Measurements from ENCODE around the gene RPL22.

Gene RPL22

GRCh38 chr1:6151291-6151822 is 48.0 kb downstream of the RPL22 start:
- no peak for DNase-seq (ENCODE audit: low spot score)

- no peak for DNase-seq (ENCODE audit: low spot score)
Measured at GRCh38 chr1:6150006-6150938, 49.1 kb downstream of the RPL22 start.

GRCh38 chr1:6149597-6149996 is 49.8 kb downstream of the RPL22 start:
- DNase-seq (ENCODE audit: low spot score), result no peak

GRCh38 chr1:6148497-6149241 is 50.7 kb downstream of the RPL22 start:
- DNase-seq (ENCODE audit: low spot score), result peak; percentile 36

GRCh38 chr1:6145864-6146410 is 53.5 kb downstream of the RPL22 start:
- no peak for DNase-seq (ENCODE audit: low spot score)

- DNase-seq (ENCODE audit: low spot score), result no peak
Measured at GRCh38 chr1:6145396-6145750, 54.0 kb downstream of the RPL22 start.

DNA sequence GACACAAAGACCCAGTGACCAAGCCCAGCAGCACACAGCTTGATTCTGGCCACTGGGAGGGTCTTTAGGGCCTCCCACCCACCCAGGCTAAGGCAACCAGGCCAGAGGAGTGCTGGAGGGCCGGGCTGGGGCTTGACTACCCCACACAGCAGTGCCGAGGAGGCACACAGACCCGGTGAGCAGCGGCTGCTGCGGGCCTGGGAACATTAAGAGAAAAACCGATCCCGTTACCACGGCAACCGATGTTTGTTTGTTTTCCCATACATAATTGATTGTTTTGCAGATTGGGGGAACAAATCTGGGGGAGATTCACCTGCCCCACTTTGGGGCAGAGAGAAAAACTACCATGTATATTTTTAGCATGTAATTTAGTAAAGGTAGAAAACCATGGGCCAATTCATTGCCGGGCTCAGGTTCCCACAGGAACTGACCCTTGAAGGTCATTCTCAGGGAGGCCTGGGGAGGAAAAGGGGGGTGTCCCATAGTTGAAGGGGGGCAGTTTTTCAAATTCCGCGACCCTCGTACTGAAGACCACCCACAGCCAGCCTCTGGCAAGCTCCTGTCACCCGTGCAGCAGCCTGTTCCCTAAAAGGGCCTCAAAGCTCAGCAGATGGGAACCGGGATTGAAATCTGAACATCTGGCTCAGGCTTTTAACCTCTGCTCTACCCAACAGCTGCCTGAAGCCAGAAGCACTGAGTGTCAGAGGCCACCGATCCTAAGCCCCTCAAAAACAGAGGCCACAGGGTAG is 54.6 kb downstream of the RPL22 start:
- DNase-seq (ENCODE audit: low spot score), result no peak

- DNase-seq (ENCODE audit: low spot score), result no peak
Measured at GRCh38 chr1:6144175-6144574, 55.2 kb downstream of the RPL22 start.

DNA sequence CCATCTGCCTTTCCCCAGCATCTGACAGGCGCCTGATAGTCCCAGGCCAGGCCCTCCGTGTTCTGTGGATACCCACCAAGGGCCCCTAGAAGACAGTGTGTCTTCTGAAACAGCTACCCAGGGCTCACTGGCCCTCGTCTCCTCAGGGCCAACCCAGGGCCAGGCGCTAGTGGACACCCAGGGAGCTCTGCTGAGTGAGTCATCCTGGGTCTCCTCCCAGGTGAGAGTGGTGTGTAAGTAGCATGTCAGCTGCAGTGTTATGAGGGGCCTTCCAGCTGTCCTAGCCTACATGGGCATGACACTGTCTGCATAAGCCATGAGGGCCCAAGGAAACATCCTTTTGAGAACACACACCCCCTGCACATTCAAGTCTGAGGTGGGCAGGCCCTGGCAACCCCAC is 56.0 kb downstream of the RPL22 start:
- peak; percentile 50 for DNase-seq (ENCODE audit: low spot score)

- DNase-seq (ENCODE audit: low spot score), result no peak
Measured at GRCh38 chr1:6142734-6143133, 56.7 kb downstream of the RPL22 start.

GRCh38 chr1:6142036-6142621 is 57.3 kb downstream of the RPL22 start:
- DNase-seq (ENCODE audit: low spot score), result no peak

DNA sequence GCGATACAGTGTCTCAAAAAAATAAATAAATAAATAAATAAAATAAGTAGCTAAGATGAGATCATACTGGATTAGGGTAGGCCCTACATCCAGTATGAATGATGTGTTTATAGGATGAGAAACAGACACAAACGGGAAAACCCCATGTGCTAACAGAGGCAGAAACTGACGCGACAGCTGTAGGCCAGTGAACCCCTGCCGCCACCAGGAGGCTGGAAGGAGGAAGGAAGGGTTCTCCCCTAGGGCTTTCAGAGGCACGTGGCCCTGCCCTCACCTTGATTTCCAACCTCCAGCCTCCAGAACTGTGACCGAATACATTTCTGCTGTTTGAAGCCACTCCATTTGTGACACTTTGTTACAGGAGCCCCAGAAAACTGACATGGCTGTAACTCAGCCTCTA is 57.8 kb downstream of the RPL22 start:
- no peak for DNase-seq (ENCODE audit: low spot score)

DNA sequence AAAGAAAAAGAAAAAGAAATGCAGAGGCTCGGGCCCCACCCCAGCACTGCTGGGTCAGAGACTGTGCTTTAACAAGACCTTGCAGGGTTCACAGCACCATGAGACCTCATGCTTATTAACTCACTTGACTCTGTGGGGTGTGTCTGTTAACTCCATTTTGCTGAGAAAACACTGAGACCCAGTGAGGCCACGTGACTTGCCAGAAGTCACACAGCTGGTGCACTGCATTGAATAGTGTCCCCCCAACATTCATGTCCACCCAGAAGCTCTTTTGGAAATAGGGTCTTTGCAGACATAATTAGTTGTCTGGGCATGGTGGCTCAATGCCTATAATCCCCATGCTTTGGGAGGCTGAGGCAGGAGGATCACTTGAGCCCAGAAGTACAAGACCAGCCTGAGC is 59.0 kb downstream of the RPL22 start:
- DNase-seq (ENCODE audit: low spot score), result no peak

DNA sequence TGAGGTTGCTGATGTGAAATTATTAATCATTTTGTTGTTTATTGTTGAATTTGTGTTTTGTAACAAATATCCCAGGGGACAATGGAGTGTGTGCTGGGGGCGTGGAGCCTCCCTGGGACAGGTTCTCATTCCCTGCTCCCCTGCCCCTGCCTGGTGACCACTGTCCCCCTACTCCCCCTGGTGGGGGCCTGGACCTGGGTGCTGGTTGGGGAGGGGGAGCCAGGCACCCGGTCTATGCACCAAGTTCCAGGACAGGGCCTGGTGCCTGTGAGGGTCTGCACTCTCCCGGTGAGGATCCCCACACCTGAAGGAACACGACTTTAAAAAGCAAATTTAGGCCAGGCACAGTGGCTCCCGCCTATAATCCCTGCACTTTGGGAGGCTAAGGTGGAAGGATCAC is 61.6 kb downstream of the RPL22 start:
- no peak for DNase-seq (ENCODE audit: low spot score)

- DNase-seq (ENCODE audit: low spot score), result no peak
Measured at GRCh38 chr1:6136516-6137220, 62.7 kb downstream of the RPL22 start.
